Activated CD8-positive, alpha-beta memory T cell treated with anti-CD3 and anti-CD28 coated beads for 4 hours (primary cell): ENCODE data around the gene MBTPS2.
"Not testable (repeated sequence)": the region's sequence is repeated elsewhere in the genome, so short reads cannot be mapped to it uniquely, and the experiment has no call there.

Experiments
- DNase-seq, 2 donors: peaks; one replicate each; pipeline ENCODE4 v3.0.0-alpha.2; 2020; ENCODE audit warnings: low read depth in 2 of 2

Gene MBTPS2

DNA sequence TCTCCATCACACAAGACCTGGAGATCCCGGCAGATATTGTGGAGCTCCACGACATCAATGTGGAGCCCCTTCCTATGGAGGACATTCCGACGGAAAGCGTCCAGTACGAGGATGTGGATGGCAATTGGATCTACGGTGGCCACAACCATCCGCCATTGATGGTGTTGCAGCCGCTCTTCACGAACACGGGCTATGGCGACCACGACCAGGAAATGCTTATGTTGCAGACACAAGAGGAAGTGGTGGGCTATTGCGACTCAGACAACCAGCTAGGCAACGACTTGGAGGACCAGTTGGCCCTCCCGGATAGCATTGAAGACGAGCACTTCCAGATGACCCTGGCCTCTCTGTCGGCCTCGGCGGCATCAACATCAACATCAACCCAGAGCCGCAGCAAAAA is 17.1 kb downstream of the MBTPS2 start:
- DNase-seq = no peak

DNA sequence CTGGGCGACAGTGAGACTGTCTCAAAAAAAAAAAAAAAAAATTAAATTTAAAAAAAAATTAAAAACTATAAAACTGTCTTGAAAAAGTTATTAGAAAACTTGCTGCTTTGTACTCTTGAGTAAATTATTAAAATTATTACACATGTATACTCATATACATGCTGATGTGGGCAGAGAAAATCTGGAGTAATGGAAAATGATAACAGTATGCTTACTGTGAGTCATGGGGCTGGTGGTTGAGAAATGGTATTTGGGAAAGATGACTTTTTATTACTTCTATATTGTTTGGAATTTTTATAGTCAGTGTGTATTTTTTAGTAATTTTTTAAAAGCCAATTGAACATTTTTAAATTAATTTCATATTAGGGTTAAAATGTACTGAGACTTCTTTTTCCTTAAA is 23.8 kb downstream of the MBTPS2 start:
- DNase-seq = no peak

GRCh38 chrX:21865436-21865835 is 26.0 kb downstream of the MBTPS2 start:
- DNase-seq = no peak

- no peak for DNase-seq
These were observed 31.1 kb downstream of the MBTPS2 start for GRCh38 chrX:21870494-21870893.

GRCh38 chrX:21873063-21873775 is 33.8 kb downstream of the MBTPS2 start:
- DNase-seq = no peak

GRCh38 chrX:21874182-21874581 is 34.8 kb downstream of the MBTPS2 start:
- DNase-seq = not testable (repeated sequence)

DNA sequence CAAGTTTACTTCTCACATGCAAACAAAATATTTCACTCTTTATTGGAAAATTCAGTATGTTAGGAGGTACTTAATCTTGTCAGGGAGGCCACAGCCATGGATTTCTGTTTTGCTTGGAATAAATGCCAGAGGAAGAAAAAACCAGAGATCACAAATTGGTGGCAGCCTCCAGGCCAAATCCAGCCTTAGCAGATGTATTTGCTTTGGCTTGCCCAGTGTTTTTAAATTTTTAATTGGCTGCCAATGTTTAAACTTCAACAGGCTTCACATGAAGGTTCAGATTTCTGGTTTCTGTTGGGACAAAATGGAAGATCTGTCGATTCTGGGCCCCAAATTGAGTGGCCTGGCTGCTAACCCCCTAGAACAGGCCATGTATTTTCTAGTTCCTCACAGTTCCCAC is 35.6 kb downstream of the MBTPS2 start:
- DNase-seq = no peak

GRCh38 chrX:21881881-21882574 is 42.6 kb downstream of the MBTPS2 start:
- DNase-seq = no peak

DNA sequence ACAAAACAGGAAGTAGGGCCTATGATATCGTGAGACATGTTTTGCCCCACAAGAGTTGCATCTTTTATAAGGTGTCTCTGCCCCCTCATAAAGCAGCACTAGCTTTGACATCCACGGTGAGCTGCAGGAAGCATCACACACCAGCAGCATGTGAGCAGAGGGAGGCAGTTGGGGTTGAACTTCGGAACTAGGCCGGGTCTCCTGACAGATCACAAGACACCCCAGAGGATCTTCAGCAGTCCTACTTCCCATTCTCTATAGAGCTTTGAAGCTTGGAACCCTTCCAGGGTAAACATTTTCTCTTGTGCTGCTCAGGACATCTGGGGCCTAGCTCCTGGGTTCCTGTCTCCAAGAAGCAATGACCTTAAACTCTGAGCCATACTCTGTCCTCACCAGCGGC is 43.8 kb downstream of the MBTPS2 start:
- DNase-seq = no peak

- no peak for DNase-seq
These were observed 46.2 kb downstream of the MBTPS2 start for GRCh38 chrX:21885568-21885967.

GRCh38 chrX:21905313-21905712 is 65.9 kb downstream of the MBTPS2 start:
- no peak for DNase-seq

DNA sequence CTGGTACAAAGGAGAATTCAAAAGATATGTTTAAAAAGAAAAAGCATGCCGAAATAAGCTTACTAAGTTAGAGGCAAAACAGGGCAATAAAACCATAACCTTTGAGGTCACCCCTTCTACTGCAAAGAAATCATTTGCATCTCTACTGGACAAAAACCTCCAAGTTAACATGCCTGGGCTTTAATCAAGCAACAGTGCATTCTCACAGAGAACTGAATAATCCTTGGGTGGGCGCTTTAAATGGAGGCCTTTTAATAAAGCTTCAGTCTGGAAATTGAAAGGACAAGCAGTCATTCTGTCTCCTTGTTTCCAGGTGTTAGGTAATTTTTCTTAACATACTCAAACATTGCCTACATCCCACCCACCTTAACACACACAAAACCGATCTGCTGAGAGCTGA is 66.5 kb downstream of the MBTPS2 start:
- no peak for DNase-seq

DNA sequence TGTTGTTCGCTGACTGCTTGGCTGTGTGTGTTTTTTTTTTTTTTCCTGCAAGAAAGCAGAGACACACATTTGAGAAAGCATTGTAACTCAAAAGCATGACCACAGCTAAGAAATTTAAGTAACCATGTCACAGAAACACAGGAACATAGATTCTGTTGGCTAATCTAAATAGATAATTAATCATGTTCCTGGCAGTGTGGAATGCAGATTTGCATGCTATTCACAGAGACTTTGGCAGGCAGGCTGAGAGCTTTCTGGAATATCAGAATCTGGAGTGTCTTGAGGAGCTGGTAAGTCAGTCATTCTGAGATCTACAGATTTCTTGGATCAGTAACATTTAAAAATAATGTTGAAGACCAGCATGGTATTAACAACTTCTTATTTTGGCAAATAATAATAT is 67.8 kb downstream of the MBTPS2 start:
- no peak for DNase-seq

- no peak for DNase-seq
These were observed 72.1 kb downstream of the MBTPS2 start for GRCh38 chrX:21911481-21911880.

- DNase-seq = no peak
These were observed 72.8 kb downstream of the MBTPS2 start for GRCh38 chrX:21912220-21912619.

GRCh38 chrX:21912989-21913388 is 73.6 kb downstream of the MBTPS2 start:
- DNase-seq = no peak

- DNase-seq = no peak
These were observed 86.7 kb downstream of the MBTPS2 start for GRCh38 chrX:21926116-21926515.

DNA sequence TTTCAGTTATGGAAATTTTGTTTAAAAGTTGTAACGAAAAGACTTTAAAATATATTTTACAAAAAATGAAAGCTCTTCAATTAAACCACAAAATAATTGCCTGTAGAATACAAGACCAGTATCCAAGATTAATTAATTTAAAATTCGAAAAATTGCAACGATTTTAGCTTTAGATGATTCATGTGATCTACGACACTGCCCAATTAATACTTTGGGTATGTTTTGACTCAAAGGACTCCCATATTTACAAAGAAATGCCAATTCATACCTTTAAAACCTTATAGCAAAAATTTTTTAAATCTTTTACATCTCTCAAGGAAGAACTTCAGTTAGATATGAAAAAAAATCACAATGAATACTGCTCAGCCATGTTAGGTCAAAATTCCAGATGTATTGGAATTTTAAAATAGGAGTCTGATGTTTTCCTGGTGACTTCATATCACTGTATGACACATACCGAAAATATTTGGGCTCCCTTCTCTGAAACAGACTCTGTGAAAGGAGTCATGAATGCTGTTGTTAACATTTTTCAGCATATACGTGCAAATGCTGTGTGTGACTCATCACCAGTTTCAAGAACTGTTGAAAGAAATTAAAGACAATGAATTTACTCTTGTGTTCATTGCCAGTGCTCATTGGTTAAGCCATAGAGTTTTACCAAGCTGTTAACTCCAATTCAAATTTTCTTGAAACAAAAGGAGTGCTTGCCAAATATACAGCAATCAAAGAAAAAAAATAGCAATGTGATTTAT is 87.3 kb downstream of the MBTPS2 start:
- no peak for DNase-seq

DNA sequence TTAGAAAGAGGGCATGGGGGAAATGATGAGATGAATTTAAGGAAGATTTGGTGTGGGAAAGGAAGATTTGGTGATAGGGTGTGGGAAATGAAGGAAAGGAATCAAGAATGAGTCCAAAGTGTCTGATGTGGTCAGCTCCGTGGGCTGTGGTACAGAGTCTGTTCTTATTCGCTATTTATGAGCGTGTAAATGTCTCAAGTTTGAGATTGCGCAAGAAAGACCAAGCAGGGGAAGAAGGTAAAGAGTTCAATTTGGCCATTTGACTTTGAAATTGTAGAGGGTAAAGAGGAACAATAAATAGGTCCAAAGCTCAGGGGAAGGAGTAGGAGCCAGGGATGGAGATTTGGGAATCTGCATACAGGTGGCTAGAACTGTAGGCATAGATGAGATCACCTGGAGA is 89.8 kb downstream of the MBTPS2 start:
- DNase-seq = no peak

DNA sequence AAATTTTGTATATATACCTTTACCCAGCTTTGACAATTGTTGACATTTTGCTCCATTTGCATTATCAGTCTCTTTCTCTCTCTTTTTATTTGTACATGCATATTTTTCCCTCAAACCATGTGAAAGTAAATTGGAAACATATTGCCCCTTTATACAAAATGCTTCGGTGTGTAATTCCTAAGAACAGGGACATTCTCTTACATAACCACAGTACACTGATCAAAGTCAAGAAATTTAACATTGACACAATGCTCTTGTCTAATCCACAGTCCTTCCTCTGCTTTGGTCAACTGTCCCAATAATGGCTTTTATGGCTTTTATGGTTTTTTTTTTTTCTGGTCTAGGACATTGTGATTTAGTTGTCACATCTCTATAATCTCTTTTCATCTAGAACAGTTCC is 91.6 kb downstream of the MBTPS2 start:
- DNase-seq = no peak

- no peak for DNase-seq
These were observed 93.0 kb downstream of the MBTPS2 start for GRCh38 chrX:21932292-21933002.

DNA sequence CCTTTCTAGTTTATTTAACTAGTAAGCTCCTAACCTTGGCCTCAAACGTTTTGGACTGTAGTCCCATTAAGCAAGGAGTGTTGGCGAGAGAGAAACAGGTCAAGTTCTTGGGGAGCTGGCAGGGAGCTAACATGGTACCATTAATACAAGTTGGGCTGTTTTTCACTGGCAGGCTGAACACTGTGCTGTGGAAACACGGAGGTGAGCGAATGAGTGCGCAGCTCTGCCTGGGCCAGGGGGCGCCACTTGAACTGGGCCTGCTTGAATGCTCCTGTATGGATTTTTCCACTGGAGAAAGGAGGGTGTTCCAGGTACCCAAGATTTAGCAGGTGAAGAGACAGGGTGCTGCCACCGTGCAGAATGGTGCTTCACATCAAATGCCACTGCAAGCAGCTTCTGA is 93.7 kb downstream of the MBTPS2 start:
- no peak for DNase-seq
